HG03432 (cell line): Measurements from ENCODE around the gene MECR.

Experiments used
- ATAC-seq: cut with Tn5 transposase; IDR thresholded peaks from one replicate; pipeline ENCODE4 v1.9.1; 2021; ENCODE audit warnings: mild to moderate bottlenecking, moderate library complexity; ENCODE audit not compliant: unreplicated experiment

The MECR gene

DNA sequence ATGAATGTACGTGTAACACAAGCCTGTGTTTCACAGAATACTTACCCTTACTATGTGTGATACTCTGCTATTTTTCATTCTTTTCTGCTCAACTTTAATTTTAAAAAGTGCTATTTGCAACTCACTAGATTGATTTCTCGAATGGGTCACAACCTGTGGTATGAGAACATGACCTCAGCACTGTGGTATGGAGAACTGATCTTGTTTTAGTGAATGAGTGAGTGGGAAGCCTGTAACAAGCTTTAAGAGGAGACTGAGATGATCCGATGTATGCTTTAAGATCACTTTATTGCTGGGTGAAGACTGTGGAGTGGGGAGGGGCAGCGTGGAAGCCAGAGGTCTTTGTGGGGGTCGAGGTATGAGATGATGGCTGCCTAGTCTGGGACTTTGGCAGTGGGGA is 21.6 kb downstream of the MECR start:
- no peak for ATAC-seq

DNA sequence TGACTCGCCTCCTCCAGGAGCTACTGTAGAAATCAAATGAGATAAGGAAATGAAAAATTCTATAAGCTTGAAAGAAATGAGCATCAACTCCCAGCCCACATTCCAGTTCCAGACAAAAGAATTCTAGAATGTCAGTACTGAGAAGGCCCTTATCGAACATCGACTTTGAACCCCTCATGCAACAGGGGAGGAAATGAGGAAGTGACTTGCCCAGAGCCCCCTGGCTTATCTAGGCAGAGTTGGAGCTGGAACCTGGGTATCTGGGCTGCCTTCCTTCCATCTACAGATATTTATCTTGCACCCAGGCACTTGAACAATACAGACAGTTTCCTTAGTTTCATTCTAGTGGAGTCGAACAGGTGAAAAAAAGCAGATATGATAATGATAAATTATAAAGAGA is 22.3 kb downstream of the MECR start:
- no peak for ATAC-seq

DNA sequence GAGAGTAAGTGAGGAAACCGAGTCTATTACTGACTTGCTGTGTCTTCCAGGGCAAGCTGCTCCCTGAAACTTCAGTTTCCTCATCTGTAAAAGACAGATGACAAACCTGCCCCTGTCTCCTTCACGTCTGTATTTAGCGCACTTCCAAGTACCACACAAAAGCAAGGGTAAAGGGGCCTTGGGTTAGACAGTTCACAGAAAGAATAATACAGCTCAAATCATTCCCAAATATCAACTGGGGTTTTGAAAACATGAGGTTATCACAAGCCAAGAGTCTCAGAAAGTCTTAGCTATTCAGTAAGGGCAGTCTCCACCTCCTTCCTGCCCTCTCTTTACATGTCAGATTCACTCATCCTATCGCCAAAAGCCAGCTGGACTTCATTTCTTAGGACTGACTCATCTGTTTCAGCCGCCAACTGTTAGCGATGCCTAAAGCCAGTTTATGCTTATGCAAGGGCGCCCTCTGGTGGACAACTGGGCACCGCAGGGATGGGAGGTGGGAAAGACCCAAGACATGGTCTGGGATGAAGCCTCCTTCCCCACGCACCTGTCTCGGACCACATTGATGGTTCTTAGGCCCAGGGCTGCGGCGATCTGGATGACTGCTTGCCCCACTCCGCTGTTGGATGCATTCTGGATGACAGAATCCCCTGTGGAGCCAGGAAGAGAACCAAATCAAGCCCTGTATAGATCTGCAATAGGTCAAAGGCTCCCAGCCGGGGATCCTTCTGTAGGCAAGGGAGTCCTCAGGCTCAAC is 28.0 kb downstream of the MECR start:
- peak; percentile 47 for ATAC-seq

DNA sequence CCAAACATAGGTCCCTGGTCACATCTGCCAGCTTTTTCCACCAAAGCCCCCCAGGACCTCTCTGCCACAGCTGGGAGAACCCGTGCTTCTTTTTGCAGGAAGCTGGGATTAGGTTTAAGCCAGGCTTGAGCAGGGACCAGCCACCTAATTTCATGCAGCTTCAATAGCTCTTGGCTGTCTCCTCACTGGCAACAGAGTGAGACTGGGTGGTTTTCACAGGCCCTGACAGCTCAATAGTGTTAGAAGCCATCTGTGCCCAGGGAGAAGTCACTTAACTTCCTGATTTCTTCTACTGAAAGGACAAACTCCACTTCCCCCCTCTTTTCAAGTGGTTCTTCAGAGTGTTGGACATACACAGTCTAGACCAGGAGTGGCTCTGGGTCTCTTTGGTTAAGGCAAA is 28.7 kb downstream of the MECR start:
- ATAC-seq = no peak

DNA sequence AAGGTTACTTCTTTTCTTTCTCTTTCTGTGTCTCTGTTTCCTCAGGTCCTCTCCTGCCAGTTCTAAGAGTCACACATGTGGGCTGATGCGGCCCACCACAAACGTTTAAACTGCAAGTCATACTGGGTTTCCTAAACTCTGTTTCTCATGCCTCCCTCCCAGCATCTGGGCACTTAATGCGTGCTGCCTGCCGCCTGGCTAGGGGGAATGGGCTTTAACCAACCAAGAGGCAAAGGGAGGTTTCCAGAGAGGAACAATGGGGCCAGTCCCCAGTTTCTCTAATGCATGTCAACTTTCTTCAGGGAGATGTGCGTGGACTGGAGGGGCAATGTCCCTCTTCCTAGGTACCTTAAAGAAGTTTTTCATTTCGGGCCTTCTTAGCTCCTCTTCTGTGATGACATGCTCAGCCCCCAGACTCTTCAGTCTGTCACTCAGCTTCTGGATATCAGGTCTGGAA is 29.1 kb downstream of the MECR start:
- ATAC-seq = no peak

DNA sequence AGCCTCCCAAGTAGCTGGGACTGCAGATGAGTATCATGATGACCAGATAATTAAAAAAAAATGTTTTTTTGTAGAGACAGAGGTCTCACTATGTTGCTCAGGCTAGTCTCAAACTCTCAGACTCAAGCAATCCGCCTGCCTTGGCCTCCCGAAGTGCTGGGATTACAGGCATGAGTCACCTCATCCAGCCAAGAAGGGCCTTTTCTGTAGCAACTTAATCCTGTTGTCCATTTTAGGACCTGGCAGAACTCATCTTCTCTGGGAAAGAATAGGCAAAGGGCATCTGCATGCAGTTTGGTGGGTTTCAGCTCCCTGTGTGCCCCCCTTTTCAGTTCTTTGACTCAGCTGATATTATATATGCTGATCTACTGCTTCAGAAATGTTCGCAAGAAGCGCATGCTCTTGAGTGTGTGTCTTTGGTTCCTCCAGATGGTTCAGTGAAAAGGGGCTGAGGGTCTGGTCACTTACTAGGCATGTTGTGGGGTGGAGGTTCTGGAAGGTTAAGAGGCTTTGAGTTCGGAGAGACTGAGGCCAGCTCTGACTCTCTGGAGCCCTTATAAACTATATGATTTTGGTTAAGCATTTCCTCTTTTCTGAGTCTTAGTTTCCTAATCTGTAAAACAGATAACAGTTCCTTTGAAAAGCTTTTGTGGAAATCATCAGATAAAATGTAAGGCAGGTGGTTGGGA is 29.7 kb downstream of the MECR start:
- ATAC-seq = no peak

DNA sequence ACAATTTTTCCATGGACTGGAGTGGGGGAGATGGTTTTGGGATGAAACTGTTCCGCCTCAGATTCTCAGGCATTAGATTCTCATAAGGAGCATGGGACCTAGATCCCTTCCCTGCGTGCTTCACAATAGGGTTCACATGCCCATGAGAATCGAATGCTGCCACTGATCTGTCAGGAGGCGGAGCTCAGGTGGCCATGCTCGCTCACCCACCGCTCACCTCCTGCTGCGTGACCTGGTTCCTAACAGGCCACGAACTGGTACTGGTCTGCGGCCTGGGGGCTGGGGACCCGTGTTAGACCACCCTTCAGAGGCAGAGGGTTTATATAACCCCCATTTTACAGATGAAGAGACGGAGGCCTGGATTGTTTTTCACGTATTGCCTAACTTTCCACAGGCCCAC is 32.7 kb downstream of the MECR start:
- ATAC-seq = no peak

DNA sequence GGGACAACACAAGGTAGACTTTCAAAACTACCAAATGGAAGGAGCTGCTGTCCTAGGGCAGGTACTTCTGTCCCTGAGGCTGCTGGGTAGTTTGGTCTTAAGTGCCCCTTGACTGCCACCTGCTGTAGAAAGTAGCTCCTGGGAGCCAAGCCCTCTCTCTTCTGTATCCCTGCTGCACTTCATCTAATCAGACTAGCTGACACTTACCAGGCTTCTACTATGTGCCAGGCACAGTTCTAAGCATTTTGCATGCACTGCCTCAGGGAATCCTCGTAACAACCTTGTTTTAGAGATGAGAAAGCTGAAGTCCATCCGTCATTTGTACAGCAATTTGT is 33.2 kb downstream of the MECR start:
- no peak for ATAC-seq

DNA sequence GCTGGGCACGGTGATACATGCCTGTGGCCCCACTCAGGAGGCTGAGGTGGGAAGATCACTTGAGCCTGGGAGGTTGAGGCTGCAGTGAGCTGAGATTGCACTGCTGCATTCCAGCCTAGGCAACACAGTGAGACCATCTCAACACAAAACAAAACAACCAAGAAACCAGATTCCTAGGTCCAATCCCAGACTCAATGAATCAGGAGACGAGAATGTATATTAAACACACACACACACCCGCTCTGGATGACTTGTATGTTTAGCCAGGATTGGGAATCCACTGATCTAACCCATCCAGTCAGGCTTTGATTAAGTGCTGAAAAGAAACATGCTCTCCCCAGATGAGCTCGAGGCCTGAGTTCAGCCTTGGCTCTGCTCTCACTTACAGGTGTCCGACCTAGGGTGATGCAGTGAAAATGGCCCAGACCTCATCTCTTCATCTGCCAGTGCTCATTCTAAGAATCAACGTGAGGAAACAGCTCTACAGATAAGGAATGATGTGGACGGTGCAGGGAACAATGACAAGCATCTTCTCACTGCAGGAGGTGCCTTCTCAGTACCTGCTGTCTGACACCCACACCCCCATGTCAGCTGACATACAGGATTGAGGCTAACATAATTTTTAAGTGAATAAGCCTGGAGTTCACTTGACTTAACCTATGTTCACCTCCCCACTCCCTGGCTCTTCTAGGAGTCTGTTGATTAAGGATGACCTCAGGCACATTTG is 33.7 kb downstream of the MECR start:
- no peak for ATAC-seq

DNA sequence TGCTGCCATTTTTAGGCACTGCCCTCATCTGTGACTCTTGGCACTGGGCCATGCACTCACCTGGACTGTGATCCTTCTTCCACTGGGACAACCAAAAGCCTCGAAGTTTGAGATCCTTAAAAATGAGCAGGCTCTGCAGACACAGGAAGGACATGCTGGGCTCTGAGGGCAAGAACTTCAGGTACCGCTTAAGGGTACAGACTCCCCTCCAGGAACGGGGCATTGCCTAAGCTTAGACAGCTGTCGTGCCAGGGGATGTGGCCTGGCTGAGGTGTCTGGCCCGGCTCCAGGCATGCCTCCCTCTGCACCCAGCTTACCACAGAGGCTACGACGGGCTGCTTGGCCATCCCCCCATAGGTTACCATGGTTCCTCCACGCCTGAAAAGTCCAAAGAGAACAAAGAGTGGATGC is 34.8 kb downstream of the MECR start:
- ATAC-seq = no peak

DNA sequence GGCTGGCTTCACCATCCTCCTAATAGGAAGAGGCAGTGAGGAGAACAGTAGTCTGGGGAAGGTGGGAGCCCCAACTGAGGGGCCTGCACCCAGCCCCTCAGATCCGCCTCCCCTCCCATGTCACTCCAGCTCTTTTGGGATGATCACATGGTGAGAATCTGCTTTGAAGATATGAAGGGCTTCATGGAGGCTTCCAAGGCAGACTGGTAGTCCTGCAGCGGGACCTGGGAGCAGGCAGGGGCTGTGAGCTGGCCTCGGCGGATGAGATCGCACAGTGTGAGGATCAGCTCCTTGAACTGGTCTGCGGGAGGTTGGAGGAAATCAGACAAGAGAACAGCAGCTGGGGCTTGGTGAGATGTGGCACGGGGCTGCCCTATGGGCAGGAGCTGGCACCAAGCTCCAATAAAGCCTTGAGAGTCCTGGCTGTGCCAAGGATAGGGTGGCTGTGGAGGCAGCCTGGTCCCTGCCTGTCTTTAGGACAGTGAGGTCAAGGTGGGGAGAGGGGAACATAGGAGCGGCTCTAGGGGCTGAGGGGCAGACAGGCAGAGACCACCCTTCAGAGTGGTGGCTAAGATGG is 36.8 kb downstream of the MECR start:
- ATAC-seq = no peak

DNA sequence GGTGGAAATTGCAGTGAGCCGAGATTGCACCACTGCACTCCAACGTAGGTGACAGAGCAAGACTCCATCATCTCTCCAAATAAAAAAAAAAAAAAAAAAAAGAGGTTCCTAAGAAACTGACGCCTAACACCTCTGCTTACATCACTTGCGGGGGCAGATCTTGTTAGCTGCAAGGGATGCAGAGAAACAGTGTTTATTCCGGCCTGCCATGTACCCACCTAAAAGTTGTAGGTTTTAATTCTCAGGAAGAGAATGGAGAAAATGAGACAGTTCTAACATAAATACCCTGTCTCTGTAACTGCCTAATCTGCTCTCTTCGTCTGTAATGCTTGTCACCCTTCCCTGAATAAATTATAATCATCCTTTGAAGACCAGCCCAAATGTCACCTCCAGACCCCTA is 40.0 kb downstream of the MECR start:
- no peak for ATAC-seq

DNA sequence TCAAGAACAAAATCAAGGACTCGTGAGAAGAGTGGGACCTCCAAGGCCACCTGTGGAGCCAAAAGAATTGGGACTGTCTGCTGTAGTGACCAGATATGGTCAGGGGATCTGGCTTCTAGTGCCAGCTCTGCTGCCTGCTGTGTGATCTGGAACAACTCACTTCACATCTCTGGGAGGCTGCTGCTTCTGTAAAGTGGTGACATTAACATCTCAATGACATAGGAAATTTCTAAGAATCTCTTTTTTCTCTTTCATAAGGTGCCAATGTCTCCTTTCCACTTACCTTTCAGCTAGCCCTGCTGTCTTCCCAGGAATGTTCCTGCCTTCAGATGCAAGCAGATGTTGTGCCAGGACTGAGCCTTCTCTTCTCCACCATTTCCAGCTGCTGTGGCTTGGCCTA is 44.0 kb downstream of the MECR start:
- no peak for ATAC-seq

DNA sequence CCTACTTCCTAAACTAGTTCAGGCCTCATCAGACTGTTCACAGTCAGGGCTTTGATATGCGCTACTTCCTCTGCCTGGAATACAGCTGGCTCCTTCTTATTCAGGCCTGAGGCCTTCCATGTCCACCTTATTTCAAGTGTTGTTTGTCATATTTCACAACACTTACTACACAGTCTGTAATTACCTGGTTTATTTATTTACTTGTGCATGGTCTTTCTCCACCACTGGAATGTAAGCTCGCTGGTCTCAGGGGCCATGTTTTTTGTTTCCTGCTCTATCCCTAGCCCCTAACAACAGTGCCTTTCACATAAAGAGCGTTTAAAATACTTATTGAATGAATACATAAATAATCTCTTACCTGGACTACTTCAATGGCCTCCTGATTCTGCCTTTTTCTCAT is 44.5 kb downstream of the MECR start:
- no peak for ATAC-seq

DNA sequence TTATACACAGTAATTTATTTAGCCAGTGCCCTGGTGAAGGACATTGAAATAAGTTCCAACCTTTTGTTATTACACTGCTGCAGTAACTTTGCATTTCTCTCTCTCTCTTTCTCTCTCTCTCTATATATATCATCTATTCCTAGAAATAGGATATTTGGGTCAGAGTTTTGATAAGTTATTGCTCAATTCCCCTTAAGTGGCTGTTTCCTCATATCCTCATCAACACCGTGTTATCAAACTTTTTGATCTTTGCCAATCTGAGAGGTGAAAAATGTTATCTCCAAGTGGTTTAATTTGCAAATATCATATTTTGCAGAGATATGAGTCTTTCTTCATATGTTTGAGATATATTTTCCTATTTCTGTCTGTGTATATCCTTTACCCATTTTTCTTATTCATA is 47.4 kb downstream of the MECR start:
- no peak for ATAC-seq

DNA sequence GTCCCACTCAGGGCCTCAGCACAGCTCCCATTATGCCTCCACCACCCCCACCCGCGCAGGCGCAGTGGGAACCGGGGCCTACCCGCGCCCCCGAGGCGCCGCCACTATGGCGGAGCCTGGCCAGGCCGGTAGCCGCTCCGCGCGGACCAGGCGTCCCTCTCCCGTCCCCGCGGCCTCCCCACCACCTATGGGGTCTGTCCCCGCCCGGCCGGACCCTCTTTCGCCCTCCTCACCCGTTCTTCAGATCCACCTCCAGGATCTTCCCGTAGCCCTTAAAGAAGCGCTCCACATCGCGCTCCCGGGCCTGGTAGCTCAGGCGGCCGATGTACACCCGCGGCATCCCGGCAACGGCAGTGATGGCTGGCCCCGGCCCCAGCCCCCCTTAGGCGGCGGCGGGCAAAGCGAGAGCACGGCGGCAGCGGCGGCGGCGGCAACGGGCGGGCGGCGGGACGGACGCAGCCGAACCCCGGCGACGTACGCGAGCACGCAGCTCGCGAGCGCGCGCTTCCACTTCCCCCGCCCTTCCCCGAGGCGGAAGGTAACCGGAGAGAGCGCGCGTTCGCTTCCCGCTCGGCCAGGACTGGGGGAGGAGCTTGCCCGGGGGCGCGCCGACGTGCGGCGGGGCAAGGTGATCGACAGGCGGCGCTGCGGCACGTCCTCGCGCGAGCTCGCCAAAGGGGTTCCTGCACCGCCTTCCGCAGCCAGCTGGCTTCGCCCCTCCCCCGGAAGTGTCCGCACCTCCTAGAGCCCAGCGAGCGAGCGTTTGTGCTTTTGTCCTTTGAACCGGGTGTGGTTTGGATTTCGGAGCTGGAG is 49.1 kb downstream of the MECR start, which contains the start of gene SRSF4:
Gene SRSF4, minus strand, starts transcription at position 488 of the 813 bp plus-strand sequence. Its CDS starts 148 bp downstream, at position 340.
- ATAC-seq = peak; percentile 89

DNA sequence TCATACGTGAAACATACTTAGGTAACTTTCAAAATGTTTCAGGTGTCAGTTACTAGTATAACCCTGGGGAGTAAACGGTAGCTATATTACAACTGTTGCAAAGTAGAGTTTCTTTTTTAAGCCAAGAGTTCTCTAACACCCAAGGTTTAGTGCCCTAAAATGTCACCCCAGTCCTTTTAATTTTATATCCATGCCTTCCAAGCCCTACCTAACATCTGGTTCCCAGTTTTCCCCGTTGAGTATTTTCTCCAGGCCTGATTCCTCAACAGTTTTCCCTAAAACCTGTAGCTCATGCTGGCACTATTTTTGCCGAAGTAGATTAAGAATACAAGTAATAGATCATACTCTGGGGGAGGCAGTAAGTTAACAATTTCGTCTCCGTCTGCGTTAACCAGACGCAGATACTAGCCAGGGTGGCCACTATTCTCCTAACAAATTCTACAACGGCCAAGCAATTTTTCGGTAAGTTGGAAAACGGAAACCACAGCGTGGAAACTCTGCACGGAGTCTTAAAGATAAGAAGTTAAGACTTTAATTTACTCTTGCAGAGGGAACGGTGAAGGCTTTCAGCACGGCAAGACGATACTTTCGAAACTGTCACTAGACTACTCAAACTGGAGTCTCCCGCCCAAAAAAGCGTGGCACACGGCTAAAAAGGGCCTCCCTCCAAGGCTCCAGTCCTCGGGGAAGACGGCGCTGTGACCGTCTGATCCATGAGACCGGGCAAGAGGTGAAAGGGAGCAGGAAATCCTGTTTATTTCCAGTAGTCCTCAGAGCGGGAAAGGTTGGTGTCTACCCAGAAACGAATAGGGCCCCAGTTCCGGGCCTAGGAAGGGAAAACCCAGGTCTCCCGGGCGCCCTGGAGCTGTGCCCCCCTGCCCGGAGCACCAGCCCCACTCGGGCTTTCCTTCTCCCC is 50.0 kb downstream of the MECR start:
- ATAC-seq = peak; percentile 2

DNA sequence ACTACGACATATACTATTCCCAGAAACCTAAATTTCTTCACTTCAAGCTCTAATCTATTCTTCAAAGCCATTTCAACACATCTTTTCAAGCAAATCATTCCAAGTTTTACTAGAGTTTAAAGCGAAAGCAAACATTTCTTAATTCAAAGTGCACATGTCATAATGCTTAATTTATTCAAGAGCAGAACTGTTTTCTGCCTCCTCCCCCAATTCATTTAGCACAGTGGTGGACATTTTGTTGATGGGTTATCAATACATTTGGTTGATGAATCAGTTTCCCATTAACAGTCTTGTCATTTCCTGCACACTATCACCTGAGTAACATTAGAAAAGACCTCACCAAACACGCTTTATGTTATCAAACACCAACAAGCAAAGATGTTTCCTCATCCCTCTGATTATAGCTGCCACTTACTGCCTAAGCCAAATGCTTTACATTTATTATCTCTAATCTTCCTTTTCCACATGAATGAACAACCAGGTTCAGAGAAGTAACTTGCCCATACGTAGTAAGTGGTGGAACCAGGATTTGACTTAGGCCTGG is 51.0 kb downstream of the MECR start:
- no peak for ATAC-seq

DNA sequence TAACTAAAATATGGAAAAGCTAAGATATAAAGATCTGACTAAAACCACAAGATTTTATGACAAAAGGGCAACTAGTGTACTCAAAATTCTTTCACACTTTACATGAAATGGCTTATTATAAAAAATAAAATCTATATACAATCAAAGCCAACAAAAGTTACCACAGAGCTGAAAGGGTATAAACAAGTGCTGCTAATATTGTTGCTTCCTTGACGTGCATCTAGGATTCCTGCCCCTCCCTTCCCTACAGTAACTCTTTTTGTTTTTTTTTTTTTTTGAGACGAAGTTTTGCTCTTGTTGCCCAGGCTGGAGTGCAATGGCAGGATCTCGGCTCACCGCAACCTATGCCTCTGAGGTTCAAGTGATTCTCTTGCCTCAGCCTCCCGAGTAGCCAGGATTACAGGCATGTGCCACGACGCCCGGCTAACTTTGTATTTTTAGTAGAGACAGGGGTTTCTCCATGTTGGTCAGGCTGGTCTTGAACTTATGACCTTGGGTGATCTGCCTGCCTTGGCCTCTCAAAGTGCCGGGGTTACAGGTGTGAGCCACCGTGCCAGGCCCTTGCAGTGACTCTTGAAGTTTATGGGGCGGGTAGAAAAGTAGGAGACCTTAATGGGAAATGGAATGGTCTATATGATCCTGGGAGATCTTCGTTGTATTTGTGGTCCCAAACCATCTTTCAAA is 53.6 kb downstream of the MECR start:
- ATAC-seq = no peak
